ENCODE results near the gene SAPCD2. TPM values are rescaled to one million over a fixed set of nuclear protein-coding genes. Genes with fewer than 3 reads are reported as not detected.
A peak's percentile ranks its signal among the peaks of the same experiment; 100 is the strongest.

Gene SAPCD2
- total and polyA plus RNA-seq, 9 of the 15 experiments (the other 6 are each of a cell fraction or from before 2014, with no cell fraction given): 3.4 to 91.8 (median 18.8) TPM

DNA sequence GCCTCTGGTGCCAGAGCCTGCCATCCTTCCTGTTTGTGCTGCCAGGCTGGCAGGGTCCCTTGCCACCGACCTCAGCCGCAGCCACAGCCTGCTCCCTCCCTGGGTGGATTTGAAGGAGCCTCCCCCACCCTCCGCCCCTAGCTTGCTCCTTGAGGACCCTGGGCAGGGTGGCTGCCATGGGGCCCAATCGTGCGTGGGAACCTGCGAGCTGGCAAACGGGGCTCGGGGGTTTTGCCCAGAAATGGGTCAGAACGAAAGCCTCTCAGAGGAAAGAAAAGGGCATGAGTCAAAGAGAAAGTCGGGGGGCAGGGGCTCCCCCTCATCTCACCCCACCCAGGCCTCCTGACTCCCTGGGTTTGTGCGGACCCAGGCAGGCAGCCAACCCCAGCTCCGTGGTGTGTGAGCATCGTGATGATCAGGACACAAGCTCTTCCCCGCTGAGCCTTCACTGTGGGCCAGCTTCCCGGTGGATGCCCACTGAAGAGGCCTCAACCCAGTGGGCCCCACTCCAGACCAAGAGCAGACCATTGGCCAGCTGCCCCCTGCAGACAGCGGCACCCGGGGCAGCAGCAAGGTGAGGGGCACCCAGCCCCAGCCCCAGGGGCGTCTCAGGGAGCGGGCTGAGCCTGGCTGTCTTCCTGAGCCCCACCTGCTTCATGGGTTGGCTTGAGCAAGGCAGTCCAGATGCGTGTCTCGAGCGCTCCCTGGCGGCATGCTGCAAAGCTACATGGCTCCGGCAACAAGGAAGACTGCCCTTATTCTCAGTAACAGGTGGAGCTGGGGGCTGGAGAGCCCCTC is 35.4 kb downstream of the SAPCD2 start (continued):
- TF ChIP-seq, protein P1, sequence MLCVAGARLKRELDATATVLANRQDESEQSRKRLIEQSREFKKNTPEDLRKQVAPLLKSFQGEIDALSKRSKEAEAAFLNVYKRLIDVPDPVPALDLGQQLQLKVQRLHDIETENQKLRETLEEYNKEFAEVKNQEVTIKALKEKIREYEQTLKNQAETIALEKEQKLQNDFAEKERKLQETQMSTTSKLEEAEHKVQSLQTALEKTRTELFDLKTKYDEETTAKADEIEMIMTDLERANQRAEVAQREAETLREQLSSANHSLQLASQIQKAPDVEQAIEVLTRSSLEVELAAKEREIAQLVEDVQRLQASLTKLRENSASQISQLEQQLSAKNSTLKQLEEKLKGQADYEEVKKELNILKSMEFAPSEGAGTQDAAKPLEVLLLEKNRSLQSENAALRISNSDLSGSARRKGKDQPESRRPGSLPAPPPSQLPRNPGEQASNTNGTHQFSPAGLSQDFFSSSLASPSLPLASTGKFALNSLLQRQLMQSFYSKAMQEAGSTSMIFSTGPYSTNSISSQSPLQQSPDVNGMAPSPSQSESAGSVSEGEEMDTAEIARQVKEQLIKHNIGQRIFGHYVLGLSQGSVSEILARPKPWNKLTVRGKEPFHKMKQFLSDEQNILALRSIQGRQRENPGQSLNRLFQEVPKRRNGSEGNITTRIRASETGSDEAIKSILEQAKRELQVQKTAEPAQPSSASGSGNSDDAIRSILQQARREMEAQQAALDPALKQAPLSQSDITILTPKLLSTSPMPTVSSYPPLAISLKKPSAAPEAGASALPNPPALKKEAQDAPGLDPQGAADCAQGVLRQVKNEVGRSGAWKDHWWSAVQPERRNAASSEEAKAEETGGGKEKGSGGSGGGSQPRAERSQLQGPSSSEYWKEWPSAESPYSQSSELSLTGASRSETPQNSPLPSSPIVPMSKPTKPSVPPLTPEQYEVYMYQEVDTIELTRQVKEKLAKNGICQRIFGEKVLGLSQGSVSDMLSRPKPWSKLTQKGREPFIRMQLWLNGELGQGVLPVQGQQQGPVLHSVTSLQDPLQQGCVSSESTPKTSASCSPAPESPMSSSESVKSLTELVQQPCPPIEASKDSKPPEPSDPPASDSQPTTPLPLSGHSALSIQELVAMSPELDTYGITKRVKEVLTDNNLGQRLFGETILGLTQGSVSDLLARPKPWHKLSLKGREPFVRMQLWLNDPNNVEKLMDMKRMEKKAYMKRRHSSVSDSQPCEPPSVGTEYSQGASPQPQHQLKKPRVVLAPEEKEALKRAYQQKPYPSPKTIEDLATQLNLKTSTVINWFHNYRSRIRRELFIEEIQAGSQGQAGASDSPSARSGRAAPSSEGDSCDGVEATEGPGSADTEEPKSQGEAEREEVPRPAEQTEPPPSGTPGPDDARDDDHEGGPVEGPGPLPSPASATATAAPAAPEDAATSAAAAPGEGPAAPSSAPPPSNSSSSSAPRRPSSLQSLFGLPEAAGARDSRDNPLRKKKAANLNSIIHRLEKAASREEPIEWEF (CRISPR knock-in tag; IDR thresholded peaks at IDR 0.05): no peak
- TF ChIP-seq KDM1A (IDR thresholded peaks at IDR 0.05): no peak
- TF ChIP-seq, protein P2, sequence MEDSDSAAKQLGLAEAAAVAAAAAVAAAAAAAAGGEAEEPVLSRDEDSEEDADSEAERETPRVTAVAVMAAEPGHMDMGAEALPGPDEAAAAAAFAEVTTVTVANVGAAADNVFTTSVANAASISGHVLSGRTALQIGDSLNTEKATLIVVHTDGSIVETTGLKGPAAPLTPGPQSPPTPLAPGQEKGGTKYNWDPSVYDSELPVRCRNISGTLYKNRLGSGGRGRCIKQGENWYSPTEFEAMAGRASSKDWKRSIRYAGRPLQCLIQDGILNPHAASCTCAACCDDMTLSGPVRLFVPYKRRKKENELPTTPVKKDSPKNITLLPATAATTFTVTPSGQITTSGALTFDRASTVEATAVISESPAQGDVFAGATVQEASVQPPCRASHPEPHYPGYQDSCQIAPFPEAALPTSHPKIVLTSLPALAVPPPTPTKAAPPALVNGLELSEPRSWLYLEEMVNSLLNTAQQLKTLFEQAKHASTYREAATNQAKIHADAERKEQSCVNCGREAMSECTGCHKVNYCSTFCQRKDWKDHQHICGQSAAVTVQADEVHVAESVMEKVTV (CRISPR knock-in tag; IDR thresholded peaks at IDR 0.05): peak; percentile 82
- peak; percentile 60; the same call in 1 of the 2 replicates for TF ChIP-seq RB1 (IDR thresholded peaks at IDR 0.05; ENCODE audit: low read depth)
- TF ChIP-seq ZNF41 (CRISPR knock-in tag; conservative IDR thresholded peaks at IDR 0.05): no peak
- no peak for TF ChIP-seq DNMT1 (IDR thresholded peaks at IDR 0.05)
- no peak for TF ChIP-seq ETV5 (CRISPR knock-in tag; IDR thresholded peaks at IDR 0.05; ENCODE audit: low read depth)
- 0 out of 2 replicates have a peak, but pooled peaks have one; percentile 22 for TF ChIP-seq CEBPB (tag; IDR thresholded peaks at IDR 0.05)
- TF ChIP-seq OTX1 (CRISPR knock-in tag; IDR thresholded peaks at IDR 0.05): no peak
- TF ChIP-seq, protein P3, sequence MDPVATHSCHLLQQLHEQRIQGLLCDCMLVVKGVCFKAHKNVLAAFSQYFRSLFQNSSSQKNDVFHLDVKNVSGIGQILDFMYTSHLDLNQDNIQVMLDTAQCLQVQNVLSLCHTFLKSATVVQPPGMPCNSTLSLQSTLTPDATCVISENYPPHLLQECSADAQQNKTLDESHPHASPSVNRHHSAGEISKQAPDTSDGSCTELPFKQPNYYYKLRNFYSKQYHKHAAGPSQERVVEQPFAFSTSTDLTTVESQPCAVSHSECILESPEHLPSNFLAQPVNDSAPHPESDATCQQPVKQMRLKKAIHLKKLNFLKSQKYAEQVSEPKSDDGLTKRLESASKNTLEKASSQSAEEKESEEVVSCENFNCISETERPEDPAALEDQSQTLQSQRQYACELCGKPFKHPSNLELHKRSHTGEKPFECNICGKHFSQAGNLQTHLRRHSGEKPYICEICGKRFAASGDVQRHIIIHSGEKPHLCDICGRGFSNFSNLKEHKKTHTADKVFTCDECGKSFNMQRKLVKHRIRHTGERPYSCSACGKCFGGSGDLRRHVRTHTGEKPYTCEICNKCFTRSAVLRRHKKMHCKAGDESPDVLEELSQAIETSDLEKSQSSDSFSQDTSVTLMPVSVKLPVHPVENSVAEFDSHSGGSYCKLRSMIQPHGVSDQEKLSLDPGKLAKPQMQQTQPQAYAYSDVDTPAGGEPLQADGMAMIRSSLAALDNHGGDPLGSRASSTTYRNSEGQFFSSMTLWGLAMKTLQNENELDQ (CRISPR knock-in tag; IDR thresholded peaks at IDR 0.05; ENCODE audit: borderline replicate concordance): no peak
- TF ChIP-seq, protein P4, sequence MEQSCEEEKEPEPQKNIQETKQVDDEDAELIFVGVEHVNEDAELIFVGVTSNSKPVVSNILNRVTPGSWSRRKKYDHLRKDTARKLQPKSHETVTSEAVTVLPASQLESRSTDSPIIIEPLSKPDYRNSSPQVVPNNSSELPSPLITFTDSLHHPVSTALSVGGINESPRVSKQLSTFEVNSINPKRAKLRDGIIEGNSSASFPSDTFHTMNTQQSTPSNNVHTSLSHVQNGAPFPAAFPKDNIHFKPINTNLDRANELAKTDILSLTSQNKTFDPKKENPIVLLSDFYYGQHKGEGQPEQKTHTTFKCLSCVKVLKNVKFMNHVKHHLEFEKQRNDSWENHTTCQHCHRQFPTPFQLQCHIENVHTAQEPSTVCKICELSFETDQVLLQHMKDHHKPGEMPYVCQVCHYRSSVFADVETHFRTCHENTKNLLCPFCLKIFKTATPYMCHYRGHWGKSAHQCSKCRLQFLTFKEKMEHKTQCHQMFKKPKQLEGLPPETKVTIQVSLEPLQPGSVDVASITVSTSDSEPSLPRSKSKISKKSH (CRISPR knock-in tag; IDR thresholded peaks at IDR 0.05): no peak
- TF ChIP-seq CBX8 (IDR thresholded peaks at IDR 0.05; ENCODE audit: borderline replicate concordance, extremely low read depth, low read depth, low read length, poor library complexity, severe bottlenecking): no peak
- peak in 1 of 3 experiments; percentile 17 for TF ChIP-seq YY1 (IDR thresholded peaks at IDR 0.05; ENCODE audit: borderline replicate concordance in 1 of 3, control insufficient read depth in 1 of 3, extremely low read depth in 1 of 3, insufficient read depth in 3 of 3, insufficient read length in 1 of 3, insufficient replicate concordance in 2 of 3, low read depth in 1 of 3, low read length in 2 of 3)
- peak; percentile 79 for TF ChIP-seq CC2D1A (IDR thresholded peaks at IDR 0.05)
- TF ChIP-seq STAG1 (CRISPR knock-in tag; IDR thresholded peaks at IDR 0.05; ENCODE audit: borderline replicate concordance): peak; percentile 94; the same call in 1 of the 2 replicates

Measured in K562 (cell line).